Gastrocnemius medialis (tissue), 4 donors: ENCODE data around the gene RPL38. TPM values are rescaled to one million over a fixed set of nuclear protein-coding genes. Genes with fewer than 3 reads are reported as not detected.
"Not testable (repeated sequence)": the region's sequence is repeated elsewhere in the genome, so short reads cannot be mapped to it uniquely, and the experiment has no call there.

Experiments
- ATAC-seq, 2 donors: fragments of 150-250 bp; one replicate each; pipeline ENCODE4 v1.9.1; 2016
- DNase-seq, 2 donors: peaks; one replicate each; pipeline ENCODE4 v3.0.0-alpha.2; 2019
- H3K27ac ChIP-seq, 4 donors: fragments of 200-600 bp; sonication (generic); 1 replicate in 1 of 4; 2 replicates in 3 of 4; pipeline ENCODE4 v1.5.1; 2016 to 2018; ENCODE audit warnings: mild to moderate bottlenecking in 2 of 4, moderate library complexity in 1 of 4
- H3K27me3 ChIP-seq, 3 donors: fragments of 200-600 bp; sonication (generic) in 2 of 3; 1 replicate in 1 of 3; 2 replicates in 2 of 3; pipeline versions ENCODE4 v1.5.1 to v1.6.0; 2016 to 2019; ENCODE audit warnings: mild to moderate bottlenecking in 1 of 3, moderate library complexity in 1 of 3
- H3K36me3 ChIP-seq, 2 donors: fragments of 200-600 bp; sonication (generic) in 1 of 2; one replicate each; pipeline ENCODE4 v1.5.1; 2017 to 2018
- H3K4me1 ChIP-seq, 2 donors: fragments of 200-600 bp; sonication (generic) in 1 of 2; one replicate each; pipeline ENCODE4 v1.5.1; 2016 to 2017; ENCODE audit warnings: mild to moderate bottlenecking in 2 of 2
- H3K4me3 ChIP-seq, 4 donors: fragments of 200-600 bp; sonication (generic) in 3 of 4; 1 replicate in 1 of 4; 2 replicates in 3 of 4; pipeline ENCODE4 v1.5.1; 2016 to 2019; ENCODE audit warnings: mild to moderate bottlenecking in 2 of 4
- H3K9me3 ChIP-seq, 3 donors: fragments of 200-600 bp; sonication (generic) in 2 of 3; 1 replicate in 1 of 3; 2 replicates in 2 of 3; pipeline ENCODE4 v1.5.1; 2016 to 2019
- POLR2A ChIP-seq, 2 donors: fragments of 450-650 bp; IDR thresholded peaks; one replicate each; pipeline ENCODE4 v1.6.1; 2017; ENCODE audit warnings: antibody characterized with exemption in 2 of 2, mild to moderate bottlenecking in 2 of 2, moderate library complexity in 2 of 2
- in situ Hi-C, 4 donors: fragments of 200-750 bp; cut with MboI; loops; one replicate each; pipeline versions ENCODE4 v1.15.0 to v1.8.0; 2017; ENCODE audit warnings: low sequenced_read_pairs in 4 of 4
- intact Hi-C: fragments of 100-400 bp; cut with DNase I; formaldehyde crosslinking; loops from one replicate; pipeline ENCODE4 v1.15.1; 2023; ENCODE audit warnings: low total_unique reads
- total RNA-seq, 4 donors: library from RNA; depleted of rRNA; stranded (reverse); fragments of >200 nt; gene quantifications; one replicate each; pipeline versions ENCODE4 v1.1.0 to v1.2.3, GENCODE V29; 2016
- TF ChIP-seq, protein P1 (sequence below), 5 experiments: fragments of 450-650 bp in 3 of 5; fragments of 200-600 bp in 2 of 5; sonication (generic) in 2 of 5; IDR thresholded peaks in 4 of 5; conservative IDR thresholded peaks in 1 of 5; 1 replicate in 4 of 5; 2 replicates in 1 of 5; pipeline ENCODE4 v1.5.1; 2016 to 2019; ENCODE audit warnings: antibody characterized with exemption in 5 of 5, mild to moderate bottlenecking in 3 of 5, moderate library complexity in 3 of 5

Gene RPL38
- total RNA-seq, 4 donors from 2014 or later: 346 to 472 (median 443) TPM

GRCh38 chr17:74183411-74183810 lies 20.1 kb upstream of the RPL38 start:
- in situ Hi-C loops: no loop called here
- TF ChIP-seq POLR2A (IDR thresholded peaks at IDR 0.05): no peak
- TF ChIP-seq, protein P1, sequence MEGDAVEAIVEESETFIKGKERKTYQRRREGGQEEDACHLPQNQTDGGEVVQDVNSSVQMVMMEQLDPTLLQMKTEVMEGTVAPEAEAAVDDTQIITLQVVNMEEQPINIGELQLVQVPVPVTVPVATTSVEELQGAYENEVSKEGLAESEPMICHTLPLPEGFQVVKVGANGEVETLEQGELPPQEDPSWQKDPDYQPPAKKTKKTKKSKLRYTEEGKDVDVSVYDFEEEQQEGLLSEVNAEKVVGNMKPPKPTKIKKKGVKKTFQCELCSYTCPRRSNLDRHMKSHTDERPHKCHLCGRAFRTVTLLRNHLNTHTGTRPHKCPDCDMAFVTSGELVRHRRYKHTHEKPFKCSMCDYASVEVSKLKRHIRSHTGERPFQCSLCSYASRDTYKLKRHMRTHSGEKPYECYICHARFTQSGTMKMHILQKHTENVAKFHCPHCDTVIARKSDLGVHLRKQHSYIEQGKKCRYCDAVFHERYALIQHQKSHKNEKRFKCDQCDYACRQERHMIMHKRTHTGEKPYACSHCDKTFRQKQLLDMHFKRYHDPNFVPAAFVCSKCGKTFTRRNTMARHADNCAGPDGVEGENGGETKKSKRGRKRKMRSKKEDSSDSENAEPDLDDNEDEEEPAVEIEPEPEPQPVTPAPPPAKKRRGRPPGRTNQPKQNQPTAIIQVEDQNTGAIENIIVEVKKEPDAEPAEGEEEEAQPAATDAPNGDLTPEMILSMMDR (IDR thresholded peaks at IDR 0.05 in 4 of 5, conservative IDR thresholded peaks at IDR 0.05 in 1 of 5): no peak
- DNase-seq: no peak
- Histone ChIP-seq H3K9me3 (no peaks in the 10 kb centered on the region), H3K27me3 (peaks cover 0 to 8% (median 0%) of the 10 kb centered on the region in 3 donors), H3K27ac (no peak overlapping the region), H3K4me1 (no peaks in the 10 kb centered on the region), H3K4me3 (no peak overlapping the region), H3K36me3 (no peaks in the 10 kb centered on the region)
- intact Hi-C loops: no loop called here
- no peak for ATAC-seq

DNA sequence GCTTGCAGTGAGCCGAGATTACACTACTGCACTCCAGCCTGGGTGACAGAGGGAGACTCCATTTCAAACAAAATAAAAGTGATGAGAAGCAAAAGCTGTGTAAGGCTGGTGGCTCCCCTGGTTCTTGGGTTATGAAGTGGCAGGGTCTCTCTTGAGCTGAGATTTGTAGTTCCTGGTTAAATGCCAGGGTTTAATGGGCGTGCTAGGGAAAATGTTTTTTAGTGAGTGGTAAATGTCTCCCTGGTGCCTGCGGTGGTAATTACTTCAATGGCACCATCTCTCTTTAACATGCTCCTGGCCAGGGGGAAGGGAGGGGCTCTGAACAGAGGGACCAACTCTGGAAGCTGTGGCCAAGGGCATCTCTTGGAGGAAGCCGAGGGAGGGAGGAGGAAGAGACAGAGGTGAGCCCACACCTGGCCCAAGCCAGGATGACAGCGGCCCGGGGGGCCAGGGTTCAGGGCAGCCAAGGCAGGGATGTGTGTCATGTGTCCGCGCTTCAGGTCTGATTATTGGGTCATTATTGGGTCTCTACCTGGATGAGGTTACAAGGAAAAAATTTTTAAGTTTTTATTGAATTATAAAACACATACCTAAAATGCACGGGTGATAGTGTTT lies 17.8 kb upstream of the RPL38 start:
- H3K4me3 ChIP-seq: no peak overlapping the region
- H3K27ac ChIP-seq: no peak overlapping the region
- H3K4me1 ChIP-seq: no peaks in the 10 kb centered on the region
- no peaks in the 10 kb centered on the region for H3K36me3 ChIP-seq
- DNase-seq: no peak
- H3K27me3 ChIP-seq: peaks cover 0 to 8% (median 0%) of the 10 kb centered on the region in 3 donors
- H3K9me3 ChIP-seq: no peaks in the 10 kb centered on the region
- in situ Hi-C loops: no loop called here
- TF ChIP-seq POLR2A (IDR thresholded peaks at IDR 0.05): no peak
- TF ChIP-seq, protein P1 (IDR thresholded peaks at IDR 0.05 in 4 of 5, conservative IDR thresholded peaks at IDR 0.05 in 1 of 5): no peak
- ATAC-seq: no peak
- intact Hi-C loops: no loop called here

GRCh38 chr17:74186498-74186897 lies 17.0 kb upstream of the RPL38 start:
- H3K27ac ChIP-seq: no peak overlapping the region
- H3K4me3 ChIP-seq: no peak overlapping the region
- no peak for TF ChIP-seq POLR2A (IDR thresholded peaks at IDR 0.05)
- TF ChIP-seq, protein P1 (IDR thresholded peaks at IDR 0.05 in 4 of 5, conservative IDR thresholded peaks at IDR 0.05 in 1 of 5): no peak
- intact Hi-C loops (no loop called here), in situ Hi-C loops (no loop called here)
- no peaks in the 10 kb centered on the region for H3K9me3 ChIP-seq
- no peaks in the 10 kb centered on the region for H3K36me3 ChIP-seq
- peaks cover 0 to 8% (median 0%) of the 10 kb centered on the region in 3 donors for H3K27me3 ChIP-seq
- no peaks in the 10 kb centered on the region for H3K4me1 ChIP-seq
- DNase-seq (no peak), ATAC-seq (no peak)

- TF ChIP-seq POLR2A (IDR thresholded peaks at IDR 0.05): no peak
- TF ChIP-seq, protein P1 (IDR thresholded peaks at IDR 0.05 in 4 of 5, conservative IDR thresholded peaks at IDR 0.05 in 1 of 5): no peak
- peaks cover 0 to 6% (median 0%) of the 10 kb centered on the region in 3 donors for H3K27me3 ChIP-seq
- no peak for ATAC-seq
- no peak for DNase-seq
- H3K4me3 ChIP-seq: no peak overlapping the region
- H3K36me3 ChIP-seq: no peaks in the 10 kb centered on the region
- in situ Hi-C loops: no loop called here
- no peak overlapping the region for H3K27ac ChIP-seq
- intact Hi-C loops: no loop called here
- no peaks in the 10 kb centered on the region for H3K4me1 ChIP-seq
- H3K9me3 ChIP-seq: no peaks in the 10 kb centered on the region
Observed at GRCh38 chr17:74187761-74188160, 15.7 kb upstream of the RPL38 start.

DNA sequence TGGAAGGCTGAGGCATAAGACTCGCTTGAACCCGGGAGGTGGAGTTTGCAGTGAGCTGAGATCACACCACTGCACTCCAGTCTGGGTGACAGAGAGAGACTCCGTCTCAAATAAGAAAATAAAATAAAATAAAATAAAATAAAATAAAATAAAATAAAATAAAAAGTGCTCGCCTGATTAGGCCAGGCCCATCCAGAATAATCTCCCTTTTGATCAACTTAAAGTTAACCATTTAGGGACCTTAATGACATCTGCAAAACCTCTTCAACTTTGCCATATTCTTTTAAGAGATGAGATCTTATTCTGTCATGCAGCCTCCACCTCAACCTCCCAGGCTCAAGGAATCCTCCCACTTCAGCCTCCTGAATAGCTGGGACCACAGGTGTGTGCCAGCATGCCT lies 14.8 kb upstream of the RPL38 start:
- DNase-seq, H3K4me3 ChIP-seq, ATAC-seq, in situ Hi-C loops, H3K27me3 ChIP-seq, intact Hi-C loops, H3K36me3 ChIP-seq, H3K9me3 ChIP-seq, H3K27ac ChIP-seq, H3K4me1 ChIP-seq: not testable (repeated sequence)
